Prostate gland (tissue), 2 donors: Measurements from ENCODE around the gene CRAT. TPM values are rescaled to one million over a fixed set of nuclear protein-coding genes. Genes with fewer than 3 reads are reported as not detected.

Source experiments
- DNase-seq: peaks from one replicate; pipeline ENCODE4 v3.0.0-alpha.2; 2019; ENCODE audit warnings: low spot score
- H3K27ac ChIP-seq, 2 donors: fragments of 200-600 bp; sonication (generic); 2 replicates each; pipeline ENCODE4 v1.5.1; 2017 to 2019
- H3K27me3 ChIP-seq: fragments of 200-600 bp; sonication (generic); replicated peaks from 2 replicates; pipeline ENCODE4 v1.5.1; 2019; ENCODE audit not compliant: insufficient read depth
- H3K36me3 ChIP-seq, 2 donors: fragments of 200-600 bp; sonication (generic); 1 replicate in 1 of 2; 2 replicates in 1 of 2; pipeline versions ENCODE4 v1.5.1 to v1.8.1; 2017 to 2019
- H3K4me1 ChIP-seq: fragments of 200-600 bp; sonication (generic); replicated peaks from 2 replicates; pipeline ENCODE4 v1.5.1; 2019
- H3K4me3 ChIP-seq, 2 donors: fragments of 200-600 bp; sonication (generic); 2 replicates each; pipeline ENCODE4 v1.5.1; 2017 to 2019
- H3K9me3 ChIP-seq: fragments of 200-600 bp; sonication (generic); 2 replicates; pipeline ENCODE4 v1.5.1; 2017
- POLR2A ChIP-seq: fragments of 450-650 bp; IDR thresholded peaks from one replicate; pipeline ENCODE4 v1.6.1; 2016; ENCODE audit warnings: antibody characterized with exemption, mild to moderate bottlenecking
- POLR2AphosphoS5 ChIP-seq: sonication (generic); formaldehyde crosslinking; IDR thresholded peaks from one replicate; pipeline ENCODE4 v1.6.1; 2017; ENCODE audit warnings: antibody characterized with exemption
- WGBS: methylation state at CpG from one replicate; pipeline ENCODE4 v1.1.5; 2018; 5-methylcytosine and 5-hydroxymethylcytosine counted together
- intact Hi-C: fragments of 100-400 bp; cut with DNase I; formaldehyde crosslinking; loops from one replicate; pipeline ENCODE4 v1.14.2; 2022
- total RNA-seq, 2 donors: library from RNA; depleted of rRNA; stranded (reverse); fragments of >200 nt; gene quantifications; one replicate each; pipeline ENCODE4 v1.1.0, GENCODE V29; 2016
- TF ChIP-seq, protein P1 (sequence below), 4 experiments: fragments of 200-600 bp in 2 of 4; fragments of 450-650 bp in 2 of 4; sonication (generic) in 2 of 4; IDR thresholded peaks; 1 replicate in 3 of 4; 2 replicates in 1 of 4; pipeline ENCODE4 v1.5.1; 2016 to 2019; ENCODE audit warnings: antibody characterized with exemption in 4 of 4, mild to moderate bottlenecking in 2 of 4, moderate library complexity in 2 of 4

CRAT gene
- total RNA-seq, 2 donors from 2014 or later: 59.8 to 98.3 TPM

DNA sequence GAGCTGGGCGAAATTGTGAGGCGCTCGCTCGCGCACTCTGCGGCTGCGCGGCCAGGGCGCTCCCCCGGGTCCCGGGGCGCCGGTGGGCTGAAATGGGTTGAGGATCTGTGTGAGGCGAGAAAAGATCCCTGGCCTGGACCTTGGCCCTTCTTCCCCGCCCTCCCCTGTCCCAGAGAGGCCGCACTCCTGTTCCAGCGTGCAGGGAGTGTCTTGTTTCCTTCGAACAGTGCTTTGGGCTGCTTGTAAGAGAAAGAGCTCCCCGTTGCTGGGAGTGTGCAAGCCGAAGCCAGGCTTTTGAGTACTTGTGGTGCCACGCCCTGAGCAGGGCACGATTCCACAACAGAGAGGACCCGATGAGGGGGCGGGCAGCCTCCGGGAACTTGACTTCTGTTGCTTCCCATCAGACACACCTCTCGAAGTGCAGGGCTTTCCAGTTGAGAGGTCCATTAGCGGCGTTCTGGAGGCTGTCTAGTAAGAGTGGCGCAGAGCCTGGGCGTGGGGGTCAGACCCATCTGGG lies 29.1 kb downstream of the CRAT start:
- H3K9me3 ChIP-seq: no peaks in the 10 kb centered on the region
- TF ChIP-seq POLR2AphosphoS5 (no peak), POLR2A (no peak)
- TF ChIP-seq, protein P1, sequence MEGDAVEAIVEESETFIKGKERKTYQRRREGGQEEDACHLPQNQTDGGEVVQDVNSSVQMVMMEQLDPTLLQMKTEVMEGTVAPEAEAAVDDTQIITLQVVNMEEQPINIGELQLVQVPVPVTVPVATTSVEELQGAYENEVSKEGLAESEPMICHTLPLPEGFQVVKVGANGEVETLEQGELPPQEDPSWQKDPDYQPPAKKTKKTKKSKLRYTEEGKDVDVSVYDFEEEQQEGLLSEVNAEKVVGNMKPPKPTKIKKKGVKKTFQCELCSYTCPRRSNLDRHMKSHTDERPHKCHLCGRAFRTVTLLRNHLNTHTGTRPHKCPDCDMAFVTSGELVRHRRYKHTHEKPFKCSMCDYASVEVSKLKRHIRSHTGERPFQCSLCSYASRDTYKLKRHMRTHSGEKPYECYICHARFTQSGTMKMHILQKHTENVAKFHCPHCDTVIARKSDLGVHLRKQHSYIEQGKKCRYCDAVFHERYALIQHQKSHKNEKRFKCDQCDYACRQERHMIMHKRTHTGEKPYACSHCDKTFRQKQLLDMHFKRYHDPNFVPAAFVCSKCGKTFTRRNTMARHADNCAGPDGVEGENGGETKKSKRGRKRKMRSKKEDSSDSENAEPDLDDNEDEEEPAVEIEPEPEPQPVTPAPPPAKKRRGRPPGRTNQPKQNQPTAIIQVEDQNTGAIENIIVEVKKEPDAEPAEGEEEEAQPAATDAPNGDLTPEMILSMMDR (IDR thresholded peaks at IDR 0.05): no peak
- intact Hi-C loops: no loop called here
- peak overlapping the region; percentile 51 to 88 for H3K4me3 ChIP-seq
- H3K27ac ChIP-seq: peak overlapping the region; percentile 59 to 76
- peaks cover 2 to 3% of the 10 kb centered on the region in 2 donors for H3K36me3 ChIP-seq
- H3K4me1 ChIP-seq: peaks cover 9% of the 10 kb centered on the region
- H3K27me3 ChIP-seq: no peaks in the 10 kb centered on the region
- no peak for DNase-seq
- WGBS: under 1% methylated on average over 23 of the region's 30 CpGs

DNA sequence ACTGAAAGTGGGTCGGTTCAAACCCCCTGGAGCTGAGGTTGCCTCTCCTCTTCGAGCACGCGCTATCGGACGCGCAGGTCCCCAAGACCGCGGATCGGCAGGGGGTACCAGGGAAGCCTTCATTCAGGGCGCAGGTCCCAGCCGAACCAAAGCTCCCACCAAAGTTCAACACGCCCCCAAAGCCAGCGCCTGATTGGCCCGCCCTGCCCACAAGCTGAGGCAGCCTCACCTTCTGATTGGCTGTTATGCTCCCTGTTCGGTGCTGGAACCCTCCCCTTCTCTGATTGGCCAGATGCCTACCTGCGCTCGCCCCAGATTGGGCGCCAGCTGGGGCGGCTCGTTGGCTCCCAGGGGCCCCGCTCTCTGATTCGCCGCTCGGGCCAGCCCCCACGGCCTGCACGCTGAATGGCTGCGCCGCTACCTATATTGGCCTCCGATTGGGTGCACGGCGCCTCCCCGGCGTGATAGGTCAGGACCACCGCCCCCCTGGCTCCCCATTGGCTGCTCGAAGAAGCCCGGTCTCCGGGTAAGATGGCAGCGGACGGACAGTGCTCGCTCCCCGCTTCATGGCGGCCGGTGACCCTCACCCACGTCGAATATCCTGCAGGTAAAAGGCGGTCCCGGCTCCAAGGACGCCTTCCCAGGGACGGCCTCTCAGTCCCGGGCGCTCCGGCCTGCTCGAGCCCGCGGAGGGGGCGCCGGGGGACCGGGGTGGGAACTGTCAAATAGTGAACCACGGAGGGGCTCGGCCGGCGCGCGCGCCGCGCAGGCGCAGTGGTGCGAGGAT lies 29.8 kb downstream of the CRAT start, which contains the start of gene DOLPP1:
Gene DOLPP1, plus strand, starts transcription at position 511 of the 787 bp plus-strand sequence. Its CDS starts 21 bp downstream, at position 532.
- peaks cover 9% of the 10 kb centered on the region for H3K4me1 ChIP-seq
- H3K27me3 ChIP-seq: no peaks in the 10 kb centered on the region
- H3K36me3 ChIP-seq: peaks cover 0 to 2% of the 10 kb centered on the region in 2 donors
- DNase-seq: peak; percentile 99
- peak; percentile 85 for TF ChIP-seq POLR2AphosphoS5
- TF ChIP-seq, protein P1 (IDR thresholded peaks at IDR 0.05): peak in 1 of 4 experiments; percentile 15
- peak; percentile 23 for TF ChIP-seq POLR2A
- intact Hi-C loops: no loop called here
- no peaks in the 10 kb centered on the region for H3K9me3 ChIP-seq
- H3K4me3 ChIP-seq: peak within 1 kb of the TSS; percentile 51 to 88
- H3K27ac ChIP-seq: peak within 1 kb of the TSS; percentile 59 to 76
- WGBS: under 1% methylated on average over 56 of the region's 70 CpGs

DNA sequence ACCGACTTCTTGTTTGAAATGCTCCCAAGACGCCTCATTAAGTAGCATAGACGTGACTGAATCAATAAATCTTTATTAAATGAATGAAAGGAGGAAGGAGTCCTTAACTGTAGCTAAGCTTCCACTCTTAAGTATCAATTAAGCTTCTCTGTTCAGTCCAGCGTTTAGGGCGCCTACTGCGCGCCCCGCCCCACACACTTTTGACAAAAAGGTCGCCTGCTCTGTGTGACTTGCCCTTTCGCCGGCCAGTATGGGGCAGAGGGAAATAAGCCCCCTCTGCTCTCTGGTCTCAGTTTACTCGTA lies 30.3 kb downstream of the CRAT start:
- H3K36me3 ChIP-seq: peaks cover 0 to under 1% of the 10 kb centered on the region in 2 donors
- no peak for TF ChIP-seq POLR2A
- TF ChIP-seq POLR2AphosphoS5: no peak
- TF ChIP-seq, protein P1 (IDR thresholded peaks at IDR 0.05): no peak
- intact Hi-C loops: no loop called here
- WGBS: 5% methylated on average over 12 of the region's 12 CpGs
- H3K4me1 ChIP-seq: peaks cover 9% of the 10 kb centered on the region
- H3K27ac ChIP-seq: peak overlapping the region; percentile 14 to 48
- H3K9me3 ChIP-seq: no peaks in the 10 kb centered on the region
- H3K4me3 ChIP-seq: peak overlapping the region; percentile 51 to 88
- DNase-seq: no peak
- no peaks in the 10 kb centered on the region for H3K27me3 ChIP-seq

DNA sequence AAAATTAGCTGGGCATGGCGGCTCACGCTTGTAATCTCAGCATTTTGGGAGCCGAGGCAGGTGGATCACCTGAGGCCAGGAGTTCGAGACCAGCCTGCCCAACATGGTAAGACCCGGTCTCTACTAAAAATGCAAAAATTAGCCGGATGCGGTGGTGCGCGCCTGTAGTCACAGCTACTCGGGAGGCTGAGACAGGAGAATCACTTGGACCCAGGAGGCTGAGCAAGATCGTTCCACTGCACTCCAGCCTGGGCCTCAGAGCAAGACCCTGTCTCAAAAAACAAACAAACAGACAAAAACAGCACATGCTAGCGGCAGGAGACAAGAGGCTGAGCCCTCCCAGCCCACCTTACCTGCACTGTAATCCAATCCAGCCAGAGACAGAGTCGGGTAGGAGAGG lies 30.8 kb downstream of the CRAT start:
- Histone ChIP-seq H3K4me3 (peak overlapping the region in 1 of 2 donors; percentile 88), H3K27ac (no peak overlapping the region), H3K27me3 (no peaks in the 10 kb centered on the region), H3K4me1 (peaks cover 9% of the 10 kb centered on the region), H3K9me3 (no peaks in the 10 kb centered on the region), H3K36me3 (no peaks in the 10 kb centered on the region)
- TF ChIP-seq POLR2A: no peak
- TF ChIP-seq POLR2AphosphoS5: no peak
- TF ChIP-seq, protein P1 (IDR thresholded peaks at IDR 0.05): no peak
- intact Hi-C loops: no loop called here
- no peak for DNase-seq
- 84% methylated on average over 13 of the region's 13 CpGs for WGBS
